ENCODE results near the gene LAPTM4A.
"Not testable (repeated sequence)": the region's sequence is repeated elsewhere in the genome, so short reads cannot be mapped to it uniquely, and the experiment has no call there.

The LAPTM4A gene

DNA sequence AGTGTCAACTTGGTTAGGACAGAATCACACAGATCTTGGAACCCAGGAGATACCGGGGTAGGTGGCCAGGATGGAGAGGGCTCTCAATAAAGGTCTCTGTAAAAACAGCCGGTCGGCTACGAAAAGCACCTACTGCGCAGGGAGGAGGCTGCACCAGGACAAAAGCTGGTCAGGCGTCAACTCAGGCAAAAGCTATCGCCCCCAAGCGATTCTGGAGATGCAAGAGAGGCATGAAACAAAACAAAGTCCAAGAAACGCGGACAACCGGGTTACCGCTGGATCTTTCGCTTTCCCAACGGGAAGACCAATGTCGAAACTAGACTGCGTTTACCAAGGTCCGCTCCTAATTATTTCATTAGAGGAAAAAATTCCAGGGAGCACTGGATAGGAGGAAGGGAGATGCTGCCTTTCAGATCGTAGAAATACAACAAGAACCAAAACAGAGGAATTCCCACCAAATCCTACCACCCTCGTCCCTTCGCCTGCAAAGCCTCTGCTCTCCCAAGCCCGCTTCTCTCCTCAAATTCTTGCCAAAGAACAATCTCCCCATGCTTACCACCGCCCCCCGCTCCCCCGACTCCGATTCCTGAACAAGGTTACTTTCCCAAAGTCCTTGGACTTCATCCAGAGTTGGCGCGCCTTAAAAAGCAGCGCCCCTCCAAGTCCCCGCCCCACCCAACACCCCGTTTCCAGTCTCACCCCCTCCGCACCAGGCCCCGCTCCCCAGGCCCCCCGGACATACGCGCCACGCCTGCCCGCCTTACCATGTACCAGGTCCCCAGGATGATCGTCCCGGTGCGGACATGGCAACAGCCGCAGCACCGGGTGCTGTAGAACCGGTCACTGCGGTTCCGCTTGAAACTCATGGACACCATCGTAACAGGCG is 539 bp downstream of the LAPTM4A start:
- DNase-seq (ENCODE audit: low read depth in 2 of 2): peak; percentile 2 to 8

DNA sequence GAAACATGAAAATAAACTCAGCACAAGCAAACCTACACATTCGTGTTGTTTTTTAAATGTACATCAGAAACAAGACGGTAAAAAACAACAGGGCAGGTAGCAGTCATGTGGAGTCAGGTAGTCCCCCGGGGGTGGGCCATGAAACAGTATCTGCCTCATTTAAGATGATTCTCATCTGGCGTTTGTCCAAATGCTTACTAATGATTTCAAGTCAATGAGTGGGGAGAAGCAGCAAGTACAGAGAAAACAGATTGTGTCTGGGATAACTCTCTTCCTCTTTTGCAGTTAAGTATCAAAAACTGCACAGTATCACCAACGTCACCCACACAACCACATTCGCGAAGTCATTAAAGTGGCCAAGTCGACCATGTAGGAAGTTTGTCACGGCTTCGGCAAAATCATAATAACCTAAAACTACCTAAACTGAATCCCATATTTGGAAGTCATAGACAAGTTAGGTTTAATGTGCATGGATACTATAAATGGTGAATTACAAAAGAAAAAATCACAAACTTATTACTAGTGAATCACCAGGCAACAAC is 1.3 kb downstream of the LAPTM4A start:
- no peak for DNase-seq (ENCODE audit: low read depth in 2 of 2)

DNA sequence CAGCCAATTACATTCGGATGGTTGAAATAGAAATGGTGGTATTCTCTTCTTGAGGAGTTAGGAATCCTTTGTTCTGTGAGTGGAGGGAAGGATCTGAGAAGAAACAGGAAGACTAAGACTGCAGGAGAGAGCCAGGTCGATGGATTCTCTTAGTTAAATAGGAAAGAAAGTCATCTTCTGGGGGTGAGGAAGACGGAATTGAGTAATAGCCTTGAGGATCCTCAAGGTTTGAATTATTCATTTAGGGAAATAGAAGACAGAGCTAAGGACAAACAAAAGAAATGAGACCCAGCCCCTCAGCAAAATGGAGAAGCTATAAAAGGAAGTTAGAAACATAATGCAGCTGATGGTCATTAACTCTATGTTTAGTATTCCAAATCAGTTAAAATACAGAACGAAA is 1.8 kb downstream of the LAPTM4A start:
- no peak for DNase-seq (ENCODE audit: low read depth in 2 of 2)

DNA sequence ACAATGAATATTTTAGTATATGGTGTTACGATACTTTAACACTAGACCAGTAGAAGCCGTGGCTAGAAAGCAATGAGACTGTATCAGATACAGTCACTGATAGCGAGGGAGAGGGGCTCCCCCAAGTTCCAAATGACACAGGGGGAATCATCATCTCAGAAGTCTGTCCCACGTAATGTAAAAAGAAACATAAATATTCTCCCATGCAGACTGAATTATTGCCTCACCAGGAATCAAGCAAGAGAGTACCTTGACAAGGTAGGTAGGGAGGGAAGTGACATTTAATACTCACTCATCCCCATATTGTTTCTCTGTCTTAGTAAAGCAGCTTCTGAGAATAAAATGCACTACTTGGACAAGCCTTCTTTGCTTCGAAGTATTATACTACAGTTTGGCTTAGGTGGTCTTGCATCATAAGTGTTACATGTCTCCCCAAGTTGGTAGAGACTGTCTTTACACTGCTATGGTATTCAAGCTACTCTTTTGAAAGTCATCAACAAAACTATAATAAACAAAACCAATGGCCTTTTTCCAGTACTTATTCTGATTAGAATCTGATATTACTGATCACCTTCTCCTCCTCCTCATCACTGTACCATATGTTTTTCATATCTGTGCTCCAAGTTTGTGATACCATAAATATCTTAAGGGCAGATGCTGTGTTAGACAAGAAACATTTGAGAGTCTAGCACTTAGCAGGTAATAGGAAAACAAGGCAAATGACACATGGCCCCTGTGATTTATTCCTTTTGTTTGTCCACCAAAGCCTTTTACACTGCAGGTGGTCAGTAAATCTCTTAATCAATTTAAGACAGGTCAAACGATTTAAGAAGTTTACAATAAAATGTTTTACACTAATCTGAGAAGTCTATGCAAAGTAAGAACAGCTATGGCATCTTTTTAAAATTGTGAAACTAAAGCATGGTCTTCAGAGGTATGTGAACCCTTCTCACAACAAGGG is 2.7 kb downstream of the LAPTM4A start:
- DNase-seq (ENCODE audit: low read depth in 2 of 2): no peak

DNA sequence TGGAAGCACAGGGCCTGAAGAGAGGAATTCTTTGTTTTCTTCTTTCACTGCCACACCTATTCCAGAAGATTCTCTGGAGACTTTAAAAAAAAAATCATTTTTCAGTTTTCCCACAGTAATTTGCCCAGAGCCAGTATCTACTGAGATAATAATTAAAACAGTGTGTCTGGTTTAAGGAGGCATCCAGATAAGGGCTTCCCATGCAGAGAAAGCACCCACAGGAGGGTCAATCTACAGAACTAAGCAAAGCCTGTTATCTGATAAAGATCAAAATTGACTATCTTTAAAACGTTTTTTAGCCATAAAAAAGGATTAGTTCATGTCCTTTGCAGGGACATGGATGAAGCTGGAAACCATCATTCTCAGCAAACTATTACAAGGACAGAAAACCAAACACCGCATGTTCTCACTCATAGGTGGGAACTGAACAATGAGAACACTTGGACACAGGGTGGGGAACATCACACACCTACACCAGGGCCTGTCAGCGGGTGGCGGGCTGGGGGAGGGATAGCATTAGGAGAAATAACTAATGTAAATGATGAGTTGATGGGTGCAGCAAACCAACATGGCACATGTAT is 5.6 kb downstream of the LAPTM4A start:
- not testable (repeated sequence) for DNase-seq (ENCODE audit: low read depth in 2 of 2)

DNA sequence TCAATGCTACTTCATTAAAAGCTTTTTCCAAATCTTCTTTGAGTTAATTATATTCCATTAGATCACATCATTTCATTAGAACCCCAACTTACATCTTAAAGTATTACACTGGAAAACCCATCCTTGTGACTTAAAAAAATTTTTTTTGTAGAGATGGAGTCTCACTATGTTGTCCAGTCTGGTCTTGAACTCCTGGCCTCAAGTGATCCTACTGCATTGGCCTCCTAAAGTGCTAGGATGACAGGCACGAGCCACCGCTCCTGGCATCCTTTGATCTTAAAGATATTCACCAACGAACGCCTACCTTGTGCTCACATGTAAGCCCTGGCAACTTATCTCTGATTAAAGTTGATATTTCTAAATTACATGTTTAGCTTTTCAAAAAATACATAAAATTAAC is 6.7 kb downstream of the LAPTM4A start:
- no peak for DNase-seq (ENCODE audit: low read depth in 2 of 2)

DNA sequence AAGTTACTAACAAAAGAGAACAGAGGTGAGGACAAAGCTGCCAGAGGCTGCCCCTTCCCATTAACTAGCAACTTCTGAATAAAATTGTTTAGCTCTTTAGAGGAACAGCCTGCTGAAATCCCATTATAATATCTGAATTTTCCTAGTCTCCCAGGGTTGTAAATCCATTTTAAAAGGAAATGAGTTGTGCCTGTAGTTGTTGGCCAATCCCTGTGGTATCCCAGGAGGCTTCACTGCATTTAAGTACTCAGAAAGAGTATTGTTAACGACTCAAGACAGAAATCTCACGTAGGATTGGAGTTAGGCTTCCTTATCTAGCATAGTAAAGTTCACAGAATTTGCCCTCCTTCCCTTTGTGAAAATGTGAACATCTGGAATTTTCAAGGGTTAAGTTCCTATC is 8.9 kb downstream of the LAPTM4A start:
- no peak for DNase-seq (ENCODE audit: low read depth in 2 of 2)

DNA sequence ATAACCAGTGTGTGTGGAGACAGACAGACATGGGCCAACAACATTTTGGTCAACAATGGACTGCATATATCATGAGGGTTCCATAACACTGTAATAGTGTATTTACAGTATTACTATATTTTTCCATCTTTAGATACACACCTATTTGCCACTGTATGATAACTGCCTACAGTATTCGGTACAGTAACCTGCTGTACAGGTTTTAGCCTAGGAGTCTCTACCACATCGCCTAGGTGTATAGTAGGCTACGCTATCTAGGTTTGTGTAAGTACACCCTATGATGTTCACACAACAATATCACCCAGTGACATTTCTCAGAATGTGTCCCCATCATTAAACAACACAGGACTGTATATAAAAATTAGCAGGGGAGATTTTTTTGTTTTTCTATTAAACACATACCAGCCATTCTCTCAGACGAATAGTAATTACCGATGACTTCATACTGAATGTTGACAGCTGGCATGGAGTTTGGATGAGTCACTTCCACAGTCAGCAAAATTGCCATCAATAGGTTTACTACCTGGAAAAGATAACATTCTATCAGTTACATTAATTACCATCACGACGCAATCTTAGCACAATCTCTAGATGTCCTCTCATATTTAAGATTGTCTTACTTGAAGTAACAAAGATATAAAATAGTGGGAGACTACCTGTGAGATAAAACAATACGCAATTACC is 10.8 kb downstream of the LAPTM4A start:
- no peak for DNase-seq (ENCODE audit: low read depth in 2 of 2)

DNA sequence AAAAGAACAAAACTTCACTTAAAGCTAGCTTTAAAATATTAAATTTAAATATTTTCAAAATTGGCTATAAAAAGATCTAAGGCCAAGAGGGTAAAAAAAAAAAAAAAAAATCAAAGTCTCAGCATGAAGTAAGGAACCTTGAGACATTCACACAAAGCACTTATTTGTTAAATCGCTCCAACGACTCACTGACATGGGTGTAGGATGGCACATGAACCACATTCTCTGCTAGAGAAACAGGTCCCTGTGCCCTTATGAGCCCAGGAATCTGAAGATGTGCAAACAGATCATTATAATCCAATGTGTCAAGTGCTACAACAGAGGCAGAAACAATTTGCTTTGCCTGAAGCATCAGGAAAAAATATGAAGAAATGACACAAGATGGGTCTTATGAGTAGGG is 13.8 kb downstream of the LAPTM4A start:
- no peak for DNase-seq (ENCODE audit: low read depth in 2 of 2)

DNA sequence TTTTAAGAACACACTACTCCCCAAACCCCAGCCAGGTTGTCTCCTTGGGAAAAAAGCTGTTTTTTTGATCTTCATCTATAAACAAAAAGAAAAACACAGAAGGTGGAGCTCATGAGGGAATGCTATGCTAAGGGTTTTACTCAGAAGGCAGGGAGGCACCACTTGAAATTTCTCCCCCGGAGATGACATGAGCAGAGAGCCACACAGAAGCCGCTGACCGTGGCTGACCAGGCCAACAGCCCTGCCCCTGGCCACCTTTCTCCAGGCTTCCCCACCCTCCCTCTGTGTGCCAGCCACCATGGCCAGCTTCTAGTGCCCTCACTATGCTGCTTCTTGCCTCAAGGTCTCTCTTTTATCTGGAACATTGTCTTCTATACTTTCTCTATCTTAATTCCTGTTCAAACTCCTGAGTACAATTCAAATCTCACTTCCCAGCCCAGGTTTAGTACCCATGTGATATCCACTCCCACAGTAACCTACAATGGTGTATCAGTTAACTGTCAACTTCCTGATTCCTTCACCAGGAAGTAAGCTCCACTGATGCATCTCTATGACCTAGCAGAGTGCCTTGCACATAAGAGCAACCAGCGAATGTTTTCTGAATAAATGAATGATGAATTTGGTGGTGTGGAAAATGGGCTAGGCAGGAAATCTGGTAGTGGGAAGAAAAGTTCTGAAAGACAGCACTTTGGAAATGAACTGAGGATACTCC is 15.3 kb downstream of the LAPTM4A start:
- DNase-seq (ENCODE audit: low read depth in 2 of 2): no peak

DNA sequence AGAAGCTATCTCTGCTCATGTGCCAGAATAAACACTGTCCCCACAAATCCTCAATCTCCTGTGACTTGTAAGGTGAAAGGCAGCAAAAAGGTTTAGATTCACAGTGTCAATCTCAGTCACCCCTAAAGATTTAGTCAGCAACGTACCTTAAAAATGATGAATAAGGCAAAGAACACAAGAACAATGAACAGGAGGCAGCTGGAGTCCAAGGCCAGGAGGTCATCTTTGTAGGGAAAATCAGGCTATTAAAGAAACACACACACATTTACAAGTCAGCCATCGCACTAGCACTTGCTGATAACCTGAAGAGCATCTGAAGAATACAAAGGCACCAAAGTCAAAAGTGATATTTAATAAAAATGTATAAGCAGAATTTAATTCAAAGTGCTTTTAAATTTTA is 16.6 kb downstream of the LAPTM4A start:
- DNase-seq (ENCODE audit: low read depth in 2 of 2): no peak

DNA sequence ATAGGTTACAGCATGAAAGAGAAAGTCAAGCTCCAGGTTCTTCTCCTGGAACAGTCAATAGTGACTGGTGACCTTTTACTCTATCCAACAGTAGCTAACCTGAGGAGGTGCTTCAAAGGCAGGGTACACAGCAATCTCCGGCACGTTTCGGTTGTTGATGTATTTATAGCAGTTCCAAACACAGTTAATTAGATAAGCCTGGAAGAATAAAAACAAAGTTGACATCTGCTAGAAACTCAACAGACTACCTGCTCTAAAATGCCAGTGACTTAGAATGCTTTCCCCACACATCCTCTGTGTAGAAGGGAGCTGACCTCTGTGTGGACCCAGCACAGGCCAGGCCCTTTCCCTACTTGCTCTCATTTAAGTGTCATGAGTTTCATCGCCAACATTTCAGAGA is 17.2 kb downstream of the LAPTM4A start:
- DNase-seq (ENCODE audit: low read depth in 2 of 2): no peak

DNA sequence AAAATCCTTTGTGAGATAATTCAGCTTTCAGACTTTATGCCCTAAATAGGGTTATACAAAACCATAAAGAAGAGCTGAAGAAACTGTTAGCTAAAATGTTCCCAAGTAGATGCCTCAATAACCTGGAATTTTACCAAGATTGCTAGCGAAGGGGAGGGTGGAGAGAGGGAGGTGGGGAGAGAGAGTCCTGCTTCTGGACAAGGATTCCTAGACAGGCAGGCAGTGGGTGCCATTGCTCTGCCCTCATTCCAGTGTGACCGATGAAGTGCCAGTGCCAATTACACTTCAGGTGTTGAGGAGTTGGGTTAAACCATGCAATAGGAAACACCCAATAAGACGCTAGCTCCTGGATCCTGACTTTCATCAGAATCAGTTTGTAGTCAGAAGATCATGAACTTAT is 18.1 kb downstream of the LAPTM4A start:
- no peak for DNase-seq (ENCODE audit: low read depth in 2 of 2)

DNA sequence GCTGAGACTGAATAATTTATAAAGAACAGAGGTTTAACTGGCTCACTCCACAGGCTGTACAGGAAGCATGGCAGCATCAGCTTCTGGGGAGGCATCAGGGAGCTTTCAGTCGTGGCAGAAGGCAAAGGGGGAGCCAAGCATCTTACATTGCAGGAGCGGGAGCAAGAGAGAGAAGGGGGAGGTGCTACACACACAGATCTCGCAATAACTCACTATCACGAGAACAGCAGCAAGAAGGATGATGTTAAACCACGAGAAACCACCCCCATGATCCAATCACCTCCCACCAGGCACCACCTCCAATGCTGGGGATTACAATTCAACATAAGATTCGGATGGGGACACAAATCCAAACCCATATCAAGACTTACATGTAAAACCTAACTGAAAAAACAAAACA is 21.2 kb downstream of the LAPTM4A start:
- no peak for DNase-seq (ENCODE audit: low read depth in 2 of 2)

DNA sequence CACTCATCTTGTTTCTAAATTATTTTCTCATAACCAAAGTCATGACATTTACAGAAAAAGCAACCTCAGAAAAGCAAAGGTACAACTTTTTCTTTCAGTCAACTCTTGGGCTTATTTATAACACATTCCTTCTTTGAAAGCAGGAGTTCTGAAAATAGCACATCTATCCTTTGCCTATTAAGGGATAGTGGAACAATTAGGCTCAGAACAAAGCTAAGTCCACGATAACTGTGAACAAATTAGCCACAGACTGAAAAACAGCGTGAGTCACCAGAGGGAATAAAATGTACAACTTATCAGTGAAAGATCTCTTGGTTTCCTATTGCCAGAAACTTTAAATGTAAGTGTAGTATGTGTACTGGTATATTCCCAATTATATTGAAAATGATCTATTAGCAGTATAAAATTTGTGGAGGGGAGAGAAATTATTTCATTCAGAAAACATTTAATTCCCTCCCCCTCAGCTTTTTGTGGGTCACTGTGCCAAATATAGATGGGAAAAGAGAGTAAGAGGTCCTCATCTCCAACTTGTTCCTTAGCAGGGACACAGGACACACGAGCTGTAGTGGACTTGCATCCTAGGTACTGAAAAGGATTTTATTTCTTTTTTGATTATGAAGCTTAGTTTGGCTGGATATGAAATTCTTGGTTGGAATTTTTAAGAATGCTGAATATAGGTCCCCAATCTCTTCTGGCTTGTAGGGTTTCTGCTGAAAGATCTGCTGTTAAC is 23.6 kb downstream of the LAPTM4A start:
- DNase-seq (ENCODE audit: low read depth in 2 of 2): no peak

DNA sequence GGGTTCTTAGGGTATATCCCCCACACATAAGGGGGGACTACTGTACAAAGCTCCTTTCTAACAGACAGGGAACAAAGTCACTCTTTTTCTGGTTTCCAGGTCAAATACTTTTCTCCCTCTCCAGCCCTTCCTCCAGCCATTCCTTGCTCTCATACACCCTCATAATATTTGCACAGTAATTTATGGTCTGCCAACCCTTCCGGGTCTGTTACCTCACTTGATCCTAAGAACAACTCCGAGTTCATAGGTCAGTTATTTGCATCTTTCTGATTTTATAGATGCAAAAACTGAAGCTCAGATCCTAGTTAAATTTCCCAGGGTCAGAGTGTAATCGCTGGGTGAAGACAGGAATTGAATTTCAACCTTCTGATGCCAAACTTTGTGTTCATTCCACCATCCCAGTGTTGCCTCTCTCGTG is 24.2 kb downstream of the LAPTM4A start:
- no peak for DNase-seq (ENCODE audit: low read depth in 2 of 2)

DNA sequence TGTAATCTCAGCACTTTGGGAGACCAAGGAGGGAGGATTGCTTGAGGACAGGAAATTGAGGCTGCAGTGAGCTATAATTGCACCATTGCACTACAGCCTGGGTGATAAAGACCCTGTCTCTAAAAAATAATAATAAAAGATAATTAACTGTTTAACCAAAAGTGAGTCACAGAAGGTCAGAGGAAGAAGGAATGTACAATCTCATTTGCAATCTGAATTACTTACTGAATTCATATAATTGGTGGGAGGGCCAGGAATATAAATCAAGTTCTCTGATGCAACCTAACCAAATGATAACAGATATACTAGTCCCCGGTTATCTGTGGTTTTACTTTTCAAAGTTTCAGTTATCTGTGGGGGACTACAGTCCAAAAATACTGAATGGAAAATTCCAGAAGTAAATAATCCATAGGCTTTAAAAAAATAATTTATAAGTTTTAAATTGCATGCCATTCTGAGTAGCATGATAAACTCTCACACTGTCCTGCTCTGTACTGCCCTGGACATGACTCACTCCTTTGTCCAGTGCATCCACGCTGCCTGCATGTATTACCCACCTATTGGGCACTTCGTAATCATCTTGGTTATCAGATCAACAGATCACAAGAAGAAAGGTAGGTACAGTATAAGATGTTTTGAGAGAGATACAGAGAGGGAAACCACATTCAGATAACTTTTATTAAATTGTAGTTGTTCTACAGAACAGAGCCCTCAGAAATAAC is 26.2 kb downstream of the LAPTM4A start:
- DNase-seq (ENCODE audit: low read depth in 2 of 2): no peak

DNA sequence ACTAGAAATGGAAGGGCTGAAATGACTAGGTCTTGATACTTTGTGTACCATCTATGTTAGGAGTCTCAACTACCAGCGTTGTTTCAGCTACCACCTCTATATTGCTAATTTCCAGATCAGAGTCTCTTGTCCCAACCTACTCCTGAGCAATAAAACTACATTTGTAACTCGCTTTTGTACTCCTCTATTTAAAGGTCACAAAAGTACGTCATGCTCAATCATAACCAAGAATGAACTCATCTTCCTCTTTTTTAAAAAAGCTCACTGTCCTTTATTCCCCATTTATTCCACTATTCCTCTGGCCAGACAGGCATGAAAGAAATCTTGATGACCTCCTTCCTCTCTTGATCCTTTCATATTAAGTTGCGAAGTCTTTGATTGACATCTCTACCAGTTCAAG is 27.7 kb downstream of the LAPTM4A start:
- no peak for DNase-seq (ENCODE audit: low read depth in 2 of 2)

DNA sequence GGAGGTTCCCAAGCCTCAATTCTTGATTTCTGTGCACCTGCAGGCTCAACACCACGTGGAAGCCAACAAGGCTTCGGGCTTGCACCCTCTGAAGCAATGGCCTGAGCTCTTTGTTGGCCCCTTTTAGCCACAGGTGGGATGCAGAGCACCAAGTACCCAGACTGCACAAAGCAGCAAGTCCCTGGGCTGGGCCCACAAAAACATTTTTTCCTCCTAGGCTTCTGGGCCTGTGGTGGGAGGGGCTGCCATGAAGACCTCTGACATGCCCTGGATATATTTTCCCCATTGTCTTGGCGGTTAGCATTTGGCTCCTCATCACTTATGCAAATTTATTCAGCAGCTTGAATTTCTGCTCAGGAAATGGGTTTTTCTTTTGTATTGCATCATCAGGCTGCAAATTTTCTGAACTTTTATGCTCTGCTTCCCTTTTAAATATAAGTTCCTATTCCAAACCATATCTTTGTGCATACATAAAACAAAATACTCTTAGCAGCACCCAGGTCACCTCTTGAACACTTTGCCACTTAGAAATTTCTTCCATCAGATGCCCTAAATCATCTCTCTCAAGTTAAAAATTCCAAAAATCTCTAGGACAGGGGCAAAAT is 29.9 kb downstream of the LAPTM4A start:
- DNase-seq (ENCODE audit: low read depth in 2 of 2): no peak

Measured in activated CD4-positive, alpha-beta T cell treated with anti-CD3 and anti-CD28 coated beads for 24 hours (primary cell).